H1 (cell line): ENCODE measurements around the gene DLEC1.

ENCODE experiments used
- EZH2 ChIP-seq: fragments of 200-600 bp; sonication (generic); IDR thresholded peaks from 2 replicates; pipeline ENCODE4 v1.7.1; 2012; ENCODE audit warnings: low read depth, mild to moderate bottlenecking, moderate library complexity, low read length, inconsistent platforms; ENCODE audit not compliant: severe bottlenecking
- FOSL1 ChIP-seq: IDR thresholded peaks from 2 replicates; pipeline ENCODE4 v1.6.1; 2011; ENCODE audit warnings: mild to moderate bottlenecking, low read depth, low read length, moderate library complexity; ENCODE audit not compliant: insufficient read depth
- POLR2A ChIP-seq, 2 experiments: IDR thresholded peaks; 1 replicate in 1 of 2; 2 replicates in 1 of 2; pipeline ENCODE4 v1.6.1; 2011; ENCODE audit warnings: low read depth in 2 of 2, low read length in 2 of 2, mild to moderate bottlenecking in 2 of 2; ENCODE audit errors: control extremely low read depth in 1 of 2
- POLR2AphosphoS5 ChIP-seq: IDR thresholded peaks from 2 replicates; pipeline ENCODE4 v1.6.1; 2011; ENCODE audit warnings: low read depth, low read length
- RFX5 ChIP-seq: IDR thresholded peaks from 2 replicates; pipeline ENCODE4 v1.6.1; 2011; ENCODE audit warnings: low read depth, low read length, improper control_type of control experiment, borderline replicate concordance
- SUZ12 ChIP-seq: fragments of 200-600 bp; sonication (generic); IDR thresholded peaks from 2 replicates; pipeline ENCODE4 v1.6.1; 2012; ENCODE audit warnings: mild to moderate bottlenecking, inconsistent platforms, low read length, moderate library complexity, mixed read lengths
- TCF12 ChIP-seq: IDR thresholded peaks from 2 replicates; pipeline ENCODE4 v1.6.1; 2011; ENCODE audit warnings: low read depth, mild to moderate bottlenecking, low read length
- TF ChIP-seq, protein P1 (sequence below): IDR thresholded peaks from 2 replicates; pipeline ENCODE4 v1.6.1; 2012; ENCODE audit warnings: inconsistent platforms
- TF ChIP-seq, protein P2 (sequence below), 3 experiments: IDR thresholded peaks; 1 replicate in 2 of 3; 2 replicates in 1 of 3; pipeline versions ENCODE4 v1.5.1 to v1.6.1; 2011; ENCODE audit warnings: low read length in 3 of 3, mild to moderate bottlenecking in 3 of 3, inconsistent platforms in 2 of 3, low read depth in 1 of 3, moderate library complexity in 1 of 3; ENCODE audit not compliant: insufficient read depth in 1 of 3; ENCODE audit errors: control extremely low read depth in 1 of 3

DNA sequence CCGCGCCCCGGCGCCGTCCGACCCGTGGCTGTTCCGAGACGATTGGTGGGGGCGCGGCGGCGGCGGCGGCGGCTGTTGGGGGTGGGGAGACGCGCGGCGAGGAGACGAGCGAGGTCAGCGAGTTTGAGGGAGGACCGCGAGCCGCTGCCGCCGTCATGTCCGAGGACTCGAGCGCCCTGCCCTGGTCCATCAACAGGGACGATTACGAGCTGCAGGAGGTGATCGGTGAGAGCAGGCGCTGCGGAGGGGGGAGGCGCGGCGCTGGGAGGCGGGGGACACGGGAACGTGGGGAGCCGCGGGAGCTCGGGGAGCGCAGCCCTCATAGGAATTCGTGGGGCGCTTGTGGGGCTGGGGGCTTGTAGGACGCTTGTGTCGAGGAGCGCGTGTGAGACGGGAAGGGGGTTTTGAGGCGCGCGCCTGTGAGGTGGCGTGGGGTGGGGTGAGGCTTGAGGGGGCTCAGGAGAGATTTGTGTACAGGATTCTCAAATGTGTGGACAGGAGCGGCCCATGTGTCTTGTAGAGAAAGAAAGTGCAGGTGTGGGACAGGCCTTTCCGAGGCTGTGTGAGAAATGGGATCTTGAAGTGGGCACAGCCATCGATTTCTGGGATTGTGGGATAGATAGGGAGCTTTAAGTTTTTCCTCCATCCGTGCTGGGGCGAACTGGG lies 126.8 kb downstream of the DLEC1 start:
- TF ChIP-seq EZH2, result no peak
- TF ChIP-seq POLR2AphosphoS5, result no peak
- no peak for TF ChIP-seq SUZ12
- TF ChIP-seq, protein P1, sequence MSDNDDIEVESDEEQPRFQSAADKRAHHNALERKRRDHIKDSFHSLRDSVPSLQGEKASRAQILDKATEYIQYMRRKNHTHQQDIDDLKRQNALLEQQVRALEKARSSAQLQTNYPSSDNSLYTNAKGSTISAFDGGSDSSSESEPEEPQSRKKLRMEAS, result no peak
- TF ChIP-seq POLR2A (IDR thresholded peaks at IDR 0.05; ENCODE audit: control extremely low read depth in 1 of 2, low read depth in 2 of 2, low read length in 2 of 2), result no peak
- TF ChIP-seq FOSL1, result no peak
- TF ChIP-seq, protein P2, sequence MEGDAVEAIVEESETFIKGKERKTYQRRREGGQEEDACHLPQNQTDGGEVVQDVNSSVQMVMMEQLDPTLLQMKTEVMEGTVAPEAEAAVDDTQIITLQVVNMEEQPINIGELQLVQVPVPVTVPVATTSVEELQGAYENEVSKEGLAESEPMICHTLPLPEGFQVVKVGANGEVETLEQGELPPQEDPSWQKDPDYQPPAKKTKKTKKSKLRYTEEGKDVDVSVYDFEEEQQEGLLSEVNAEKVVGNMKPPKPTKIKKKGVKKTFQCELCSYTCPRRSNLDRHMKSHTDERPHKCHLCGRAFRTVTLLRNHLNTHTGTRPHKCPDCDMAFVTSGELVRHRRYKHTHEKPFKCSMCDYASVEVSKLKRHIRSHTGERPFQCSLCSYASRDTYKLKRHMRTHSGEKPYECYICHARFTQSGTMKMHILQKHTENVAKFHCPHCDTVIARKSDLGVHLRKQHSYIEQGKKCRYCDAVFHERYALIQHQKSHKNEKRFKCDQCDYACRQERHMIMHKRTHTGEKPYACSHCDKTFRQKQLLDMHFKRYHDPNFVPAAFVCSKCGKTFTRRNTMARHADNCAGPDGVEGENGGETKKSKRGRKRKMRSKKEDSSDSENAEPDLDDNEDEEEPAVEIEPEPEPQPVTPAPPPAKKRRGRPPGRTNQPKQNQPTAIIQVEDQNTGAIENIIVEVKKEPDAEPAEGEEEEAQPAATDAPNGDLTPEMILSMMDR (IDR thresholded peaks at IDR 0.05; ENCODE audit: control extremely low read depth in 1 of 3, insufficient read depth in 1 of 3, low read depth in 1 of 3, low read length in 3 of 3), result no peak
- no peak for TF ChIP-seq TCF12
- TF ChIP-seq RFX5, result no peak
